Measurements from ENCODE around the gene TOR3A.

The TOR3A gene

GRCh38 chr1:179046808-179047635, 34.8 kb upstream of the TOR3A start:
- Histone ChIP-seq H3K36me3 (ENCODE audit: control insufficient read depth in 2 of 2, insufficient read depth in 2 of 2, low read length in 2 of 2) (peaks cover 2 to 4% of the 10 kb centered on the region in 2 donors), H3K27me3 (ENCODE audit: control insufficient read depth in 1 of 2, insufficient read depth in 2 of 2, low read length in 2 of 2) (no peaks in the 10 kb centered on the region), H3K9me3 (ENCODE audit: control insufficient read depth in 2 of 2, low read length in 2 of 2) (no peaks in the 10 kb centered on the region), H3K4me1 (ENCODE audit: control insufficient read depth, insufficient read depth, low read length) (peaks cover 12% of the 10 kb centered on the region), H3K4me3 (ENCODE audit: low read length in 2 of 2) (no peak overlapping the region), H3K27ac (ENCODE audit: low read length) (no peak overlapping the region), H3K9ac (ENCODE audit: low read length in 2 of 2) (no peak overlapping the region)

- Histone ChIP-seq H3K27ac (ENCODE audit: low read length) (no peak overlapping the region), H3K4me1 (ENCODE audit: control insufficient read depth, insufficient read depth, low read length) (peaks cover 8% of the 10 kb centered on the region), H3K4me3 (ENCODE audit: low read length in 2 of 2) (no peak overlapping the region), H3K36me3 (ENCODE audit: control insufficient read depth in 2 of 2, insufficient read depth in 2 of 2, low read length in 2 of 2) (peaks cover 2 to 4% of the 10 kb centered on the region in 2 donors), H3K9ac (ENCODE audit: low read length in 2 of 2) (no peak overlapping the region), H3K9me3 (ENCODE audit: control insufficient read depth in 2 of 2, low read length in 2 of 2) (no peaks in the 10 kb centered on the region), H3K27me3 (ENCODE audit: control insufficient read depth in 1 of 2, insufficient read depth in 2 of 2, low read length in 2 of 2) (no peaks in the 10 kb centered on the region)
Observed at GRCh38 chr1:179047636-179047997, 34.3 kb upstream of the TOR3A start.

GRCh38 chr1:179048339-179049124, 33.3 kb upstream of the TOR3A start:
- no peaks in the 10 kb centered on the region for H3K9me3 ChIP-seq (ENCODE audit: control insufficient read depth in 2 of 2, low read length in 2 of 2)
- no peak overlapping the region for H3K9ac ChIP-seq (ENCODE audit: low read length in 2 of 2)
- H3K27me3 ChIP-seq (ENCODE audit: control insufficient read depth in 1 of 2, insufficient read depth in 2 of 2, low read length in 2 of 2) = no peaks in the 10 kb centered on the region
- no peak overlapping the region for H3K27ac ChIP-seq (ENCODE audit: low read length)
- H3K4me1 ChIP-seq (ENCODE audit: control insufficient read depth, insufficient read depth, low read length) = peaks cover 8% of the 10 kb centered on the region
- no peak overlapping the region for H3K4me3 ChIP-seq (ENCODE audit: low read length in 2 of 2)
- H3K36me3 ChIP-seq (ENCODE audit: control insufficient read depth in 2 of 2, insufficient read depth in 2 of 2, low read length in 2 of 2) = peaks cover 2 to 4% of the 10 kb centered on the region in 2 donors

GRCh38 chr1:179052776-179053175, 29.1 kb upstream of the TOR3A start:
- Histone ChIP-seq H3K9ac (ENCODE audit: low read length in 2 of 2) (no peak overlapping the region), H3K27ac (ENCODE audit: low read length) (no peak overlapping the region), H3K27me3 (ENCODE audit: control insufficient read depth in 1 of 2, insufficient read depth in 2 of 2, low read length in 2 of 2) (no peaks in the 10 kb centered on the region), H3K4me1 (ENCODE audit: control insufficient read depth, insufficient read depth, low read length) (no peaks in the 10 kb centered on the region), H3K9me3 (ENCODE audit: control insufficient read depth in 2 of 2, low read length in 2 of 2) (no peaks in the 10 kb centered on the region), H3K36me3 (ENCODE audit: control insufficient read depth in 2 of 2, insufficient read depth in 2 of 2, low read length in 2 of 2) (peaks cover 21% of the 10 kb centered on the region in 2 donors), H3K4me3 (ENCODE audit: low read length in 2 of 2) (no peak overlapping the region)

- H3K4me1 ChIP-seq (ENCODE audit: control insufficient read depth, insufficient read depth, low read length) = no peaks in the 10 kb centered on the region
- H3K27ac ChIP-seq (ENCODE audit: low read length) = no peak overlapping the region
- H3K9ac ChIP-seq (ENCODE audit: low read length in 2 of 2) = no peak overlapping the region
- no peaks in the 10 kb centered on the region for H3K9me3 ChIP-seq (ENCODE audit: control insufficient read depth in 2 of 2, low read length in 2 of 2)
- no peaks in the 10 kb centered on the region for H3K27me3 ChIP-seq (ENCODE audit: control insufficient read depth in 1 of 2, insufficient read depth in 2 of 2, low read length in 2 of 2)
- no peak overlapping the region for H3K4me3 ChIP-seq (ENCODE audit: low read length in 2 of 2)
- H3K36me3 ChIP-seq (ENCODE audit: control insufficient read depth in 2 of 2, insufficient read depth in 2 of 2, low read length in 2 of 2) = peaks cover 21% of the 10 kb centered on the region in 2 donors
Observed at GRCh38 chr1:179053486-179053885, 28.4 kb upstream of the TOR3A start.

GRCh38 chr1:179055937-179056336, 25.9 kb upstream of the TOR3A start:
- Histone ChIP-seq H3K4me3 (ENCODE audit: low read length in 2 of 2) (no peak overlapping the region), H3K9me3 (ENCODE audit: control insufficient read depth in 2 of 2, low read length in 2 of 2) (no peaks in the 10 kb centered on the region), H3K27me3 (ENCODE audit: control insufficient read depth in 1 of 2, insufficient read depth in 2 of 2, low read length in 2 of 2) (no peaks in the 10 kb centered on the region), H3K27ac (ENCODE audit: low read length) (no peak overlapping the region), H3K9ac (ENCODE audit: low read length in 2 of 2) (no peak overlapping the region), H3K36me3 (ENCODE audit: control insufficient read depth in 2 of 2, insufficient read depth in 2 of 2, low read length in 2 of 2) (peaks cover 17 to 18% of the 10 kb centered on the region in 2 donors), H3K4me1 (ENCODE audit: control insufficient read depth, insufficient read depth, low read length) (no peaks in the 10 kb centered on the region)

GRCh38 chr1:179058487-179059483, 23.1 kb upstream of the TOR3A start:
- no peaks in the 10 kb centered on the region for H3K9me3 ChIP-seq (ENCODE audit: control insufficient read depth in 2 of 2, low read length in 2 of 2)
- H3K4me3 ChIP-seq (ENCODE audit: low read length in 2 of 2) = no peak overlapping the region
- H3K9ac ChIP-seq (ENCODE audit: low read length in 2 of 2) = no peak overlapping the region
- H3K4me1 ChIP-seq (ENCODE audit: control insufficient read depth, insufficient read depth, low read length) = no peaks in the 10 kb centered on the region
- H3K27me3 ChIP-seq (ENCODE audit: control insufficient read depth in 1 of 2, insufficient read depth in 2 of 2, low read length in 2 of 2) = no peaks in the 10 kb centered on the region
- H3K27ac ChIP-seq (ENCODE audit: low read length) = no peak overlapping the region
- H3K36me3 ChIP-seq (ENCODE audit: control insufficient read depth in 2 of 2, insufficient read depth in 2 of 2, low read length in 2 of 2) = peaks cover 17 to 22% of the 10 kb centered on the region in 2 donors

- H3K27me3 ChIP-seq (ENCODE audit: control insufficient read depth in 1 of 2, insufficient read depth in 2 of 2, low read length in 2 of 2) = no peaks in the 10 kb centered on the region
- no peak overlapping the region for H3K4me3 ChIP-seq (ENCODE audit: low read length in 2 of 2)
- H3K4me1 ChIP-seq (ENCODE audit: control insufficient read depth, insufficient read depth, low read length) = no peaks in the 10 kb centered on the region
- H3K9me3 ChIP-seq (ENCODE audit: control insufficient read depth in 2 of 2, low read length in 2 of 2) = no peaks in the 10 kb centered on the region
- H3K9ac ChIP-seq (ENCODE audit: low read length in 2 of 2) = no peak overlapping the region
- H3K27ac ChIP-seq (ENCODE audit: low read length) = no peak overlapping the region
- peaks cover 23 to 27% of the 10 kb centered on the region in 2 donors for H3K36me3 ChIP-seq (ENCODE audit: control insufficient read depth in 2 of 2, insufficient read depth in 2 of 2, low read length in 2 of 2)
Observed at GRCh38 chr1:179061360-179062282, 20.2 kb upstream of the TOR3A start.

- Histone ChIP-seq H3K4me3 (ENCODE audit: low read length in 2 of 2) (no peak overlapping the region), H3K9ac (ENCODE audit: low read length in 2 of 2) (no peak overlapping the region), H3K27ac (ENCODE audit: low read length) (no peak overlapping the region), H3K9me3 (ENCODE audit: control insufficient read depth in 2 of 2, low read length in 2 of 2) (no peaks in the 10 kb centered on the region), H3K36me3 (ENCODE audit: control insufficient read depth in 2 of 2, insufficient read depth in 2 of 2, low read length in 2 of 2) (peaks cover 32 to 33% of the 10 kb centered on the region in 2 donors), H3K4me1 (ENCODE audit: control insufficient read depth, insufficient read depth, low read length) (no peaks in the 10 kb centered on the region), H3K27me3 (ENCODE audit: control insufficient read depth in 1 of 2, insufficient read depth in 2 of 2, low read length in 2 of 2) (no peaks in the 10 kb centered on the region)
Observed at GRCh38 chr1:179066471-179066870, 15.4 kb upstream of the TOR3A start.
